Right kidney (tissue), 9 donors: ENCODE results near the gene KMT2E.
"Not testable (repeated sequence)": the region's sequence is repeated elsewhere in the genome, so short reads cannot be mapped to it uniquely, and the experiment has no call there.

Source experiments
- DNase-seq: peaks from one replicate; pipeline ENCODE4 v3.0.0-alpha.2; 2016
- long read RNA-seq, 8 donors: transcript quantifications; one replicate each; lab custom pipeline, GENCODE V29; 2026

Gene KMT2E, protein sequence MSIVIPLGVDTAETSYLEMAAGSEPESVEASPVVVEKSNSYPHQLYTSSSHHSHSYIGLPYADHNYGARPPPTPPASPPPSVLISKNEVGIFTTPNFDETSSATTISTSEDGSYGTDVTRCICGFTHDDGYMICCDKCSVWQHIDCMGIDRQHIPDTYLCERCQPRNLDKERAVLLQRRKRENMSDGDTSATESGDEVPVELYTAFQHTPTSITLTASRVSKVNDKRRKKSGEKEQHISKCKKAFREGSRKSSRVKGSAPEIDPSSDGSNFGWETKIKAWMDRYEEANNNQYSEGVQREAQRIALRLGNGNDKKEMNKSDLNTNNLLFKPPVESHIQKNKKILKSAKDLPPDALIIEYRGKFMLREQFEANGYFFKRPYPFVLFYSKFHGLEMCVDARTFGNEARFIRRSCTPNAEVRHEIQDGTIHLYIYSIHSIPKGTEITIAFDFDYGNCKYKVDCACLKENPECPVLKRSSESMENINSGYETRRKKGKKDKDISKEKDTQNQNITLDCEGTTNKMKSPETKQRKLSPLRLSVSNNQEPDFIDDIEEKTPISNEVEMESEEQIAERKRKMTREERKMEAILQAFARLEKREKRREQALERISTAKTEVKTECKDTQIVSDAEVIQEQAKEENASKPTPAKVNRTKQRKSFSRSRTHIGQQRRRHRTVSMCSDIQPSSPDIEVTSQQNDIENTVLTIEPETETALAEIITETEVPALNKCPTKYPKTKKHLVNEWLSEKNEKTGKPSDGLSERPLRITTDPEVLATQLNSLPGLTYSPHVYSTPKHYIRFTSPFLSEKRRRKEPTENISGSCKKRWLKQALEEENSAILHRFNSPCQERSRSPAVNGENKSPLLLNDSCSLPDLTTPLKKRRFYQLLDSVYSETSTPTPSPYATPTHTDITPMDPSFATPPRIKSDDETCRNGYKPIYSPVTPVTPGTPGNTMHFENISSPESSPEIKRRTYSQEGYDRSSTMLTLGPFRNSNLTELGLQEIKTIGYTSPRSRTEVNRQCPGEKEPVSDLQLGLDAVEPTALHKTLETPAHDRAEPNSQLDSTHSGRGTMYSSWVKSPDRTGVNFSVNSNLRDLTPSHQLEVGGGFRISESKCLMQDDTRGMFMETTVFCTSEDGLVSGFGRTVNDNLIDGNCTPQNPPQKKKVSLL (N-terminal part only)
- long read RNA-seq, donor 1, partial matches to known transcripts: 53 of 62 reads
- long read RNA-seq, donor 1, other reads (novel, unspliced or antisense): 8 of 62 reads
- long read RNA-seq, donor 2, partial matches to known transcripts: 15 of 15 reads
- long read RNA-seq, donor 2, other reads (novel, unspliced or antisense): 0 of 15 reads
- long read RNA-seq, donor 3, partial matches to known transcripts: 7 of 9 reads
- long read RNA-seq, donor 3, other reads (novel, unspliced or antisense): 0 of 9 reads
- long read RNA-seq, donor 4, transcript KMT2E-214 (7 exons, 1,133 nt): major isoform, 7 of 39 reads
- long read RNA-seq, donor 4, partial matches to known transcripts: 31 of 39 reads
- long read RNA-seq, donor 4, other reads (novel, unspliced or antisense): 0 of 39 reads
- long read RNA-seq, donor 5, partial matches to known transcripts: 0 of 1 reads
- long read RNA-seq, donor 5, other reads (novel, unspliced or antisense): 0 of 1 reads
- long read RNA-seq, donor 6, partial matches to known transcripts: 17 of 21 reads
- long read RNA-seq, donor 6, other reads (novel, unspliced or antisense): 0 of 21 reads
- long read RNA-seq, donor 7, partial matches to known transcripts: 84 of 92 reads
- long read RNA-seq, donor 7, other reads (novel, unspliced or antisense): 5 of 92 reads
- long read RNA-seq, donor 8, partial matches to known transcripts: 6 of 6 reads
- long read RNA-seq, donor 8, other reads (novel, unspliced or antisense): 0 of 6 reads

DNA sequence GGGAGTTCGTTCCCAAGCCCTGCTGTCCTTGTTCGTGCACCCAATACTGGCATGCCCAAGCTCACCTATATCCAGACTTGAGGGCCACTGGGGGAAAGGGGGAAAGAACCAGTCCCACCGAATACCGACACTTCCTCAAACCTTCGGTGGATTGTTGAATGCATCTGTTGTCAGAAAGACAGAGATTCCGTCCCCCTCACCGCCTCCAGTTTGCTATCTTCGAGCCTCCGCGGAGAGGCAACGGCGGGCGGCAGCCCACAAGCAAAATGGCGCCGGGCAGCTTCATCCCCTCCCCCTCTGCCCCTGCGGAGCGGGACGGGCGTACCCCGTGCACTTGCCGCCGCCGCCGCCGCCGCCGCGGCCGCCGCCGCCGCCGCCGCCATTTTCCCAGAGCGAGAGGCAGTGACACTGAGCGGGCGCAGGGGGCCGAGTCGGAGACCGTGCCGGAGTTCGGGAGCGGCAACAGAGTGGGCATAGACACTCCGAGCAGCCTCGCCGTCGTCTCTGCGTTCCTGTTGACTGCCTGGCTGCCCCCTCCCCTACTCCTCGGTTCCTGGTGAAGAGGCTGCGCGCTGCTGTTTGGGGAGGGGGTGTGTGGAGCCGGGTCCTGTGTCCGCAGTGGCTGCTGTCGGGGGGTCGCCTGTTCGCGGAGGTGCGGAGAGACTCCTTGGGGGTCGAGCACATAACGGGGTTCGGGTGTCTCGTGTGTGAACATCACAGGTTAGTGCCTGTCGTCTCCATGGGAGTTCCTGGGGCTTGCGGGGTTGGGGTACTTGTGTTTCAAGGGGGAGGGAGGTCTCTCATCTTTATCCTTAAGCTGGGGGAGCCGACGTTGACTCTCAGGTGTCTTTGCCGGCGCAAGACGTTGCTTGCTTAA is at the start of gene KMT2E:
Gene KMT2E (plus strand): TSS at position 390 of the 877 bp plus-strand sequence. CDS start 26,748 bp downstream, outside the sequence.
- DNase-seq: peak; percentile 95

DNA sequence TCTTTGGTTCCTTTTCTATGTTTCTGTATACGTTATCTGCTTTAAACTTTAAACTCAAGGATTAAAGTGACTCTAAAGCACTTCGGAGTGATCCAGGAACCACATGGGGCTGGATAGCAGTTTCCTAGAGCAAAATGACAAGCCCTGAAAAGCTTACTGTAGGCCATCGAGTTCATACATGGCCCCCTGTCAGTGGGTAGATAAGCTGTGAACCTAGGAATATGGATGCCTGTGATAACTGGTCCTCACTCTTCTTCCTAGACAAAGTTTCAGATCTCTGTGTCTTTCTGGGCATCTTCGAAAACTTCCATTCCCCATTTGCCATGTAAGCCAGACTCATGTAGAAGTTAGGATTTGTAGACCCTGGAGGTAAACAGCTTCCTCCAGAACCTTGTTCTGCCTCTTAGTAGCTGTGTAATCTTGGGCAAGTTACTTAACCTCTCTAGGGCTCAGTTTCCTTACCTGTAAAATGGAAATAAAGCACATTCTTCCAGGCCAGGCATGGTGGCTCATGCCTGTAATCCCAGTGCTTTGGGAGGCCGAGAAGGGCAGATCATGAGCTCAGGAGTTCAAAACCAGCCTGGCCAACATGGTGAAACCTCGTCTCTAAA is 49.3 kb upstream of the KMT2E start:
- DNase-seq: no peak

DNA sequence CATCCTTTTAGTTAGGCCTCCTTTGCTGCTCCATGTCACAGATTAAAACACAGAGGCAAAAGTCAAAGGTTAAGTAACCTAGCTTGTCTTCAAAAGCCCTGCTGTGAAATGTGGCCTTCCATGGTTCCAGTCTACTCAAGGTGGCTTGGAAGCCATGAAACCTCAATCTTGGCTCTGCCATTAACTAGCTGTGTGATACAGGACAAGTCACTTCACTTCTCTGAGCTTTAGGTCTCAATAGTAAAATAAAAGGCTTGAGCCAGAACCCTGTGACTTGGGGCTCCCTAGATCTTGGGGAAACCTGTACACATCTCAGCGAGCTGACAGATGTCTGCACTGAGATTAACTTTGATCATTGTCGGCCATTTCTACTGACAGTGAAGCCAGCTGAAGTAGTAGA is 48.0 kb upstream of the KMT2E start:
- no peak for DNase-seq

DNA sequence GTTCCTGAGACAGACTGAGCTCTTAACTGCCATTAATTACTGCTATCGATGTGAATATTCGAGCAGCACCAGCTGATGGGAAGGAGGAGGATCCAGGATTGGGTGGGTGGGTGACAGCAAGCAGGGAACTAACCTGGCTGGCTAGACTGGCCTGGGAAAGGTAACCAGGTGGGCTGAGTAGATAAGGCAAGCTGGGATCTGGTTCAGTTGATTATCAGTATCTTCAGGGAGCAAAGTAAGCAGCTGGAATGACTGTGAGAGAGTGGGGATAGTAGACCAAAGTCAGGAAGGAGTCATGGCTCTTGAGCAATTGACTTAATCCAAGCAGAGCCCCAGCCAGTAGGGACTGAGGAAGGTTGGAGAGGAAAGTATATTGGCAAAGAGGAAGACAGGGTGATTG is 46.9 kb upstream of the KMT2E start:
- DNase-seq: no peak

DNA sequence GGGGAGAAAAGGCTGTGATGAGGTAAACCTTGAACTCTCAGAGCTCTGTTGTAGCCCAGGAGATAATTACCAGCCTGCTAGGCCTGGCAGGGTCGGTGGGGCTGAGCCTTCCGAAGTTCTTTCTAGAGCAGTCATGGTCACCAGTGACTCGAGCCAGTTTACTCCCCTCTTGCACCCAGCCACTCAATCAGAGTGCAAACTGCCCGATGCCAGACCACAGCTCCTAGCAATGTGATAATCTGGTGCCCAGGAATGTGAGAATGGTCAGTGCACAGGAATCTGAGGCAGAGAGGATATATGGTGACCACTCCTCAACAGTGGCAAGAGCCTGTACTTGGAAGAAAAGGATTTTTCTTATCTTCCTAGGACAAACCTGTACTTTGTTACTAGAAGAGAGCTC is 46.4 kb upstream of the KMT2E start:
- DNase-seq: no peak

DNA sequence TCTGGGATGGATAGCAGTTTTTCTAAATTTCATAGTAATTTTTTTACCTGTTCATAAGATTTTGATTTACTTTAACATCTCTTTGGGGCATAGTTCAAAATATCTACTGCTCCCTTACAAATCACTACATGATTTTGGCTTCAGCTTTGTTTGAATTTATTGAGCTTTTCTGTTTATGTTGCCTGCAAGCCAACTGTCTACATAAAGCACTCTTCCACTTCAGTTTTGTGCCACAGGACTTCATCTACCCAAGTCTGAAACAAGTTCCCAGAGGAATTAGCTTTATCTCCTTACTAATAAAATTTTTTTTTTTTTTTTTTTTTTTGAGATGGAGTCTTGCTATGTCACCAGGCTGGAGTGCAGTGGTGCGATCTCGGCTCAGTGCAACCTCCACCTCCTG is 45.4 kb upstream of the KMT2E start:
- DNase-seq: no peak

DNA sequence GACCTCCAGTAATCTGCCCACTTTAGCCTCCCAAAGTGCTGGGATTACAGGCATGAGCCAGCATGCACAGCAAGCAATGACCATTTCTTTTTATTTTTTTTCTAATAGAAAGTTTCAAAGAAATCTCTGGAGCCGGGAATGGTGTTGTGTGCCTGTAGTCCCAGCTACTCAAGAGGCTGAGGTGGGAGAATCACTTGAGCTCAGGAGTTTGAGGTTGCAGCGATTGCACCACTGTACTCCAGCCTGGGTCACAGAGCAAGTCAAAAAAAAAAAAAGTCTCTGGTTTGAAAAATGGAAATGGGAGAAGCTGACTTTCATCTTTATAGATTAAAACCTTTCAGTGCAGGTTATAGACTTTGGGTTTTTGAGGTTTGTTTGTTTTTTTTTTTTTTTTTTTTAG is 44.8 kb upstream of the KMT2E start:
- no peak for DNase-seq

DNA sequence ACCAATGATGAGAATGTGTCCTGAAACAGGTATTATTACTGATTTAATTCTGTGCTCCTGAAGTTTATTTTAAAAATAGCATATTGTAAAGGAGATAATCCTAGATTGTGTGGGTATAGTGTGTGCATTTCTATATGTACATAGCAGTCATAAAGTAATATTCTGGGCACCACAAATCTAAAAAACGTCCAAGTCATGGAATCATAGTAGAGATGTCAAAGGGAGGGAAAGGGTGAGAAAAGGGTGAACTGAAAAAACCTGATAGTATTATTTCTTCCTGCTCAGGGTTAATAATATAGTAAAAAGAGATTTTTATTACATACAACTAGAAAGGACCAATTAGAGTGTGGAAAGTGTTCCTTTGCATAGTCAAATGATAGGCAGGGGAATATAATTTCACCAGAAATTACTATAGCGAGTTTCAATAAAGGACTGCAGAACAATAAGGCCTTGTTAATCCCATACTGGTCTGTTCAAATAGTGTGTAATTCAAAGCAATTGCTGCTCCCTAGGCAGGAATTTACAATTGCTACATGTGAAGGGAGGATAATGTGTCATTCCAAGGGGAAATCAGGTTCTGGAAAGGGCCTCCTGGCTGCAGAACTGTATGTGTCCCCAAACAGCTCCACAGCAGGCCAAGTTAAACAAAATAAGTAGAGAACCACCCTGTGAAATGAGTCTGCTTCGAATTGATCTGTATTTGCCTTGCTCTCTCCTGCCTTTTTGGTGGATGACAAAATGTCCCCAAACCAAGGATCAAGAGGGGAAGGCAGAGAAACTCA is 42.5 kb upstream of the KMT2E start:
- no peak for DNase-seq

DNA sequence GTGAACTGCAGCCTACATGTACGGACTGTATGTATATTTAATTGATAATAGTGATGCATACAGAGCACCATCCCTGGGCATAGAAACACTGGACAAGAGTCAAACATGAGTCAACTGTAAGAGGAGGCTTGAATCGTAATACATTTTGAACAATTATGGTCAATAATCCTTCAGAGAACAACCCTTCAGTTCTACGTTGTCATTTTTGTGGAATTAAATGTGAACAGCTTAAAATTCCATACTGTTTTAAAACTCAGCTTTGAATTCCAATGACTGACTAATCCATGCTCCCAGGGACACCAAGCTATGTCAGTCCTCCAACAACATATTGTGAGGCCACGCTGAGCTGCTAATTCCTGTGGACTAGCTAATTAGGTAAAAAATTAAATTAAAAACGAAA is 41.5 kb upstream of the KMT2E start:
- DNase-seq: no peak

DNA sequence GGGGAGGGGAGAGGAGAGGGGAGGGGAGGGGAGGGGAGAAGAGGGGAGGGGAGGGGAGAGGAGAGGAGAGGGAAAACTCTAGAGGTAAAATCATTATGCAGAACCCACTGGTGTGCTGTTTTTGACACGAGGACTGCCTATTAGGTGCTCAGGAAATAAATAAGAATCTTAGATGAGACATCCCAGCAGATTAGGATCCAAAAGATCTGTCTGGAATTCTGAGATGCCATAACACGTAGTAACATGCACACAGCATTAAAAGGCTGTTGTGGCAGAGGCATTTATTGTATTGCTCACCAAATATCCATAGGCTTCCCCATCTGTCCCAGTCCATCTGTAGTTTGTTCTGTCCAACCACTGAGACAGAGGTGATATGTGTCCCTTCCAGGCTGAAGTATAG is 40.8 kb upstream of the KMT2E start:
- no peak for DNase-seq

DNA sequence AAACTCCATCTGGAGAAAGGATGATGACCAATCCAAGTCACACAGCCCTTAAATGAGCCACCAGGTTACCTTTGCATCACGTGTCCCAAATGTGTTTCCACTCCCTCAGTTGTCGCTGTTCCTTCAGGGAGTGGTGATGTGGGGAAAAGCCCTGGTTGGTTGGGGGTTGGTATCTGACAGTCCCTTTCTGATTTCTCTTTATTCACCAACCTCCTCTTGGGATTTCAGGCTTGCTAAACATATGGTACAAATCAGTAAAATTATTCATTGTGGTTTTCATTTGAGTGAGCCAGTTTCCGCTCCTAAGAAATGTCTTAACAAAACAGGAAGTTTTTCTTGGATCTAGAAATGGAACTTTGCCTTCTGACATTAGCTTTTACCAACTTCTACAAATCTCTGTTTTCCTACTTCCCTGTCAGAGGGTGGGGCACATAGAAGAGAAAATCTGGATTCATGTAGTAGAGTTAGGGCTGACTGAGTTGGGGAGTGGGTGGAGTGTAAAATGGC is 40.0 kb upstream of the KMT2E start:
- no peak for DNase-seq

DNA sequence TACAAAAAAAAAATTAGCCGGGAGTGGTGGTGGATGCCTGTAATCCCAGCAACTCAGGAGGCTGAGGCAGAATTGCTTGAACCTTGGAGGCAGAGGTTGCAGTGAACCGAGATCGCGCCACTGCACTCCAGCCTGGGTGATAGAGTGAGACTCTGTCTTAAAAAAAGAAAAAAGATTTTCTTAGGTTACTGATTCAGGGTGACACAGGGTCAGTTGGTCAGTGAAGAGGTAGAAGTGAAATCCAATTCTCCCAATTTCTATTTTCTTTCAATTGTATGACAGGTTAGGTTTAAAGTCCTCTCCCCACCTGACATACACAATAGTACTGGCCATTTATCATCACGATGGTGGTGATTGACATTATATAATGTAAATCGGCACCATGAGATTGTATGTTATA is 38.5 kb upstream of the KMT2E start:
- DNase-seq: not testable (repeated sequence)

DNA sequence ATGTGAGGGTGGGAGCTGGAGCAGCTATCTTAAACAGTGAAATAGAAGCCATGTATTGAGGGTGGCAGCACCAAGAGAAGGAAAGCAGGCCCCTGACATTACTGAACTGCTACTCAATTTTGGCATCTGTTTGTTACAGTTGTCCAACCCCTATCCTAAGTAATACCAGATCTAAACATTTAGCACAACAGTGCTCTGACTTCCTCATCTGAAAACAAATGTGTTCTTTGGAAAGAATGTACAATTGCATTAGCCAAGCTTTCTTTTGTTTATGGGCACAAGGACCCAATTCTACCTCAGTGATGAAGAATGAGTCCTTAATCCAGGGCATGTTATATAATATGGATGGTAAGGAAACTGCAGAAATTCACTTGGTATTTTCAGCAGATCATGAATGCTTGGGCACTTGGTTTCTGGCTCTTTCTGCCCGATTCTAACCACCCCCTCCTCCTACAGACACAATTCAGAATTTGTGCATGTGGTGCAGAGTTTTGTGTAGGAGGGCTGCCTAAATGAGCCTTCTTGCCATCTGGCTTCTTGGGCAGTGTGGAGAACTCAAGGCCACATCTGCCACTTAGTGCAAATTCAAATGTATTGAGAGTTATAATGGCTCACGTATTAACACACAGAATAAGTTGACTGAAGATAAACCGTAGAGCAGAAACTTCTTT is 36.9 kb upstream of the KMT2E start:
- DNase-seq: no peak

DNA sequence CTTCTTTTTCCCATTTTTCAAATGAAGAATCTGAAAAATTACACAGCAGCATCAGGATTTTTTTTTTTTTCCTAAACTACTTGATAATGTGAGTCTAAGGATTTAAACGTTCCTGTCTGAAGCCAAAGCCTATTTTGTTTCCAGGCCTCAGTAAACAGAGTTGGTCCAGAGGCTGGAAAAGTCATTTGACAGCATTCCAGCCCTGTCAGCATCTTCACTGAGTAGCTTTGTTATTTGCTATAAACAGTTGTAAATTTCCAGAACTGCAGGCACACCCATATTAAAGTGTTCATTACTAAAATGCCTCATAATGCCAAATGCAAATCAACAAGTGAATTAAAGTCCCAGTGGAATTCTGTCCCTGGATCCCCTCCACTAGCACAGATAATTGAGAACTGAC is 35.5 kb upstream of the KMT2E start:
- no peak for DNase-seq

DNA sequence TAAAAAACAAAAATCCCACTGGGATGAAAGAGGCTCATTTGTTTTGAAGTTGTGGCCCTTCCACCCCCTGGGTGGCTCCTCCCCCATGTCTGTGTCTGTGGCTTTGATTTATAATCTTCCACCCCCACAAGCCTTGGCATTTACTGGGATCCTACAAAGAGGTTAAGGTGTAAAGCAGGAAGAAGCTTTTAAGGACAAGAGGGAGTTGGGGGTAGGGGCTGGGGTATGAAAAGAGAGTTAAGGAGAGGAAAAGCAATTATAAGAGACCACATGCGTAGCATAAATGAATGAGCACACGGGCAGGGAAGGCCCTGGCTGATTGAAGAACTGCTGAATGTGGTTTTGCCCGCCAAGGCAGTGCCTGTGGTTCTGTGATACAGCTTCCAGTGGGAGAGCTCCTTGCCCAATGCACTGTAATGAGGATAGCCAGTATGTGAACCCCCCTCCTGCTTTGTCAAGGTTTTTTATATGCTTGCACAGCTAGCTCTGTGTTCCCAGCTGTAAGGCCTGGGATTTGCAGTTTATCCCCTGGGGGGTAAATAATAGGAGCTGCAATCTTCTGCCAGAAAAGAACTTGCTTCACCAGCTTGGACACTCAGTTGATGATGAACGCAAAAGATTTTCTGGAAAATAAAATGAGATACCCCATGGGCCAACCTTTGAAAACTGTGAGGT is 34.7 kb upstream of the KMT2E start:
- peak; percentile 56 for DNase-seq

DNA sequence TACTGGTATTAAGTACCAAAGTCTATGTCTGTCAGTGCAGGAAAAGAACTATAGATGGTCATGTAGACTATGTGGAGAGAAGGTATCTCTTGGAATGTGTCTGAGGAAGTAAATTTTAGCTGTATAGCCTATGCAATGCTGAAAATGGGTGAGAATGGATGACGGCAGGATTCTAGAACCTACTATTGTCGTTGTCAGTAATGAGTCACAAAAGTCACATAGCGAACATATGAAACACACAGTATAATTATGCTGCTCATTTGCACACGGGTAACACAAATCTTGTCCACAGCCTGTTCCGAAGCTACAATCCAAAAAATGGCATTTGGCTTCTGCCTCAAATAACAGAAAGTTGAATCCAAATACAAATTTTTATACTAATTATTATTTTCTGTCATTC is 33.6 kb upstream of the KMT2E start:
- no peak for DNase-seq

DNA sequence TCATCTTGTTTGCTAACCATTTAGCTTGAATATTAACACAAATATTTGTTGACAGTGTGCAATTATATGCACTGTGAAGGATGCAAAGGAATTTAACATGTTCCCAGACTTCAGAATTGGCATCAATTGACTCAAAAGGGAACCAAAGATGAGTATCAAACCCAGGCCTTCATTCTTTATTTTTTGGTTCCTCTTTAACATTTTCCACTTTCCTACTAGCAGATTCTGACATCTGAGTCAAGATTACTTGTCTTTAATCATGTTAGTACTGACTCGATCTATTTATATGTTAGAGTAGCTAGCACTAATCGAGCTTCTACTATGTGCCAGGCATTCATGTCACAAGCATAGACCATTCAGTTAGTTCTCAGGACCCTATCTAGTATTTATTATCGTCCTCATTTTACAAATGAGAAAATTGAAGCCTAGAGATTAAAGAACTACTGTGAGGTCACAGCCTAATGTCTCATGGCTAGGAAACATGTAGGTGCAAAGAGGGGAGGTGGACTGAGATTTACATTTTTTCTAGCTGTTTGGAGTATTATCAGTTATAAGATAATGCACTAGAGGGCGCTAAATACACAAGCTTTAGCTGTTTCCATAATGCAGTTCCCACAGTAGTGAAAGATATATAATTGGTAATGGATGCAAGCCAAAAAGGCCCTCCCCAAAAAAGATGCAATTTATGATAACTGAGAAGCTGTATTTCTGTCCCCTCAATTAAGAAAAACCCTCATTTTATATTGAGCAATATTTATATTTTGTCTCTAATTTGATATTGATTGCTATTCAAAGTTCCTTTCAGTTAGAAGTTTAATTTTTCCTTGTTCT is 32.9 kb upstream of the KMT2E start:
- no peak for DNase-seq
